Measurements from ENCODE around the gene SNX15.

Gene SNX15

GRCh38 chr11:64996327-64996709 lies 30.9 kb upstream of the SNX15 start:
- DNase-seq (ENCODE audit: low read depth), result no peak
- TF ChIP-seq CTCF (IDR thresholded peaks at IDR 0.05; ENCODE audit: insufficient read depth, low read depth, low read length, missing control alignments), result no peak
- H3K4me3 ChIP-seq (ENCODE audit: low read length), result no peak overlapping the region

GRCh38 chr11:64996710-64997380 lies 30.4 kb upstream of the SNX15 start, which contains the start of gene BATF2:
TSS of gene BATF2 (minus strand) at chr11:64996971. CDS start at chr11:64996914, 57 bp downstream.
- no peak for TF ChIP-seq CTCF (IDR thresholded peaks at IDR 0.05; ENCODE audit: insufficient read depth, low read depth, low read length, missing control alignments)
- H3K4me3 ChIP-seq (ENCODE audit: low read length), result no peak within 1 kb of the TSS
- peak; percentile 32 for DNase-seq (ENCODE audit: low read depth)

GRCh38 chr11:64998141-64998540 lies 29.1 kb upstream of the SNX15 start:
- DNase-seq (ENCODE audit: low read depth), result no peak
- H3K4me3 ChIP-seq (ENCODE audit: low read length), result no peak overlapping the region
- no peak for TF ChIP-seq CTCF (IDR thresholded peaks at IDR 0.05; ENCODE audit: insufficient read depth, low read depth, low read length, missing control alignments)

- no peak overlapping the region for H3K4me3 ChIP-seq (ENCODE audit: low read length)
- TF ChIP-seq CTCF (IDR thresholded peaks at IDR 0.05; ENCODE audit: insufficient read depth, low read depth, low read length, missing control alignments), result no peak
- no peak for DNase-seq (ENCODE audit: low read depth)
Observed at GRCh38 chr11:64998690-64999431, 28.4 kb upstream of the SNX15 start.

GRCh38 chr11:64999478-64999877 lies 27.8 kb upstream of the SNX15 start:
- H3K4me3 ChIP-seq (ENCODE audit: low read length), result no peak overlapping the region
- no peak for DNase-seq (ENCODE audit: low read depth)
- TF ChIP-seq CTCF (IDR thresholded peaks at IDR 0.05; ENCODE audit: insufficient read depth, low read depth, low read length, missing control alignments), result no peak

GRCh38 chr11:65002706-65003105 lies 24.5 kb upstream of the SNX15 start:
- no peak for DNase-seq (ENCODE audit: low read depth)
- no peak for TF ChIP-seq CTCF (IDR thresholded peaks at IDR 0.05; ENCODE audit: insufficient read depth, low read depth, low read length, missing control alignments)
- H3K4me3 ChIP-seq (ENCODE audit: low read length), result no peak overlapping the region
